ENCODE results near the gene GSTM2. TPM values are rescaled to one million over a fixed set of nuclear protein-coding genes. Genes with fewer than 3 reads are reported as not detected.

The GSTM2 gene
- total RNA-seq, 1 donor from 2014 or later: 37.3 TPM

- no peak overlapping the region for H3K4me3 ChIP-seq
- H3K36me3 ChIP-seq: peaks cover 36% of the 10 kb centered on the region
- no peak for DNase-seq
- no peaks in the 10 kb centered on the region for H3K27me3 ChIP-seq
- no peak for ATAC-seq
- H3K4me1 ChIP-seq: peaks cover 5% of the 10 kb centered on the region
- intact Hi-C loops (cut with DNase I): loop anchor here (5.0 kb wide), 1 partner anchor 86 kb away; the partner anchor contains the start of gene GNAI3
- H3K9me3 ChIP-seq: no peaks in the 10 kb centered on the region
- TF ChIP-seq, protein P1, sequence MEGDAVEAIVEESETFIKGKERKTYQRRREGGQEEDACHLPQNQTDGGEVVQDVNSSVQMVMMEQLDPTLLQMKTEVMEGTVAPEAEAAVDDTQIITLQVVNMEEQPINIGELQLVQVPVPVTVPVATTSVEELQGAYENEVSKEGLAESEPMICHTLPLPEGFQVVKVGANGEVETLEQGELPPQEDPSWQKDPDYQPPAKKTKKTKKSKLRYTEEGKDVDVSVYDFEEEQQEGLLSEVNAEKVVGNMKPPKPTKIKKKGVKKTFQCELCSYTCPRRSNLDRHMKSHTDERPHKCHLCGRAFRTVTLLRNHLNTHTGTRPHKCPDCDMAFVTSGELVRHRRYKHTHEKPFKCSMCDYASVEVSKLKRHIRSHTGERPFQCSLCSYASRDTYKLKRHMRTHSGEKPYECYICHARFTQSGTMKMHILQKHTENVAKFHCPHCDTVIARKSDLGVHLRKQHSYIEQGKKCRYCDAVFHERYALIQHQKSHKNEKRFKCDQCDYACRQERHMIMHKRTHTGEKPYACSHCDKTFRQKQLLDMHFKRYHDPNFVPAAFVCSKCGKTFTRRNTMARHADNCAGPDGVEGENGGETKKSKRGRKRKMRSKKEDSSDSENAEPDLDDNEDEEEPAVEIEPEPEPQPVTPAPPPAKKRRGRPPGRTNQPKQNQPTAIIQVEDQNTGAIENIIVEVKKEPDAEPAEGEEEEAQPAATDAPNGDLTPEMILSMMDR (IDR thresholded peaks at IDR 0.05): no peak
- no peak overlapping the region for H3K27ac ChIP-seq
Measured at GRCh38 chr1:109632671-109633346, 35.0 kb upstream of the GSTM2 start.

- TF ChIP-seq, protein P1 (IDR thresholded peaks at IDR 0.05): no peak
- H3K27ac ChIP-seq: no peak overlapping the region
- no peak for ATAC-seq
- H3K9me3 ChIP-seq: no peaks in the 10 kb centered on the region
- no peaks in the 10 kb centered on the region for H3K27me3 ChIP-seq
- no peak for DNase-seq
- peaks cover 21% of the 10 kb centered on the region for H3K36me3 ChIP-seq
- peaks cover 5% of the 10 kb centered on the region for H3K4me1 ChIP-seq
- intact Hi-C loops (cut with DNase I): loop anchor here (5.0 kb wide), 1 partner anchor 87 kb away; the partner anchor contains the start of gene GNAI3
- H3K4me3 ChIP-seq: no peak overlapping the region
Measured at GRCh38 chr1:109634292-109634691, 33.6 kb upstream of the GSTM2 start.

- no peak overlapping the region for H3K27ac ChIP-seq
- H3K4me3 ChIP-seq: no peak overlapping the region
- H3K27me3 ChIP-seq: no peaks in the 10 kb centered on the region
- H3K36me3 ChIP-seq: peaks cover 16% of the 10 kb centered on the region
- ATAC-seq (no peak), DNase-seq (peak; percentile 57)
- H3K9me3 ChIP-seq: no peaks in the 10 kb centered on the region
- intact Hi-C loops (cut with DNase I): loop anchor here (5.0 kb wide), 1 partner anchor 88 kb away; the partner anchor contains the start of gene GNAI3
- H3K4me1 ChIP-seq: peaks cover 5% of the 10 kb centered on the region
- TF ChIP-seq, protein P1 (IDR thresholded peaks at IDR 0.05): no peak
Measured at GRCh38 chr1:109634771-109635750, 32.8 kb upstream of the GSTM2 start.

- intact Hi-C loops (cut with DNase I): no loop called here
- DNase-seq (no peak), ATAC-seq (no peak)
- Histone ChIP-seq H3K4me3 (no peak overlapping the region), H3K27me3 (no peaks in the 10 kb centered on the region), H3K27ac (no peak overlapping the region), H3K36me3 (peaks cover 14% of the 10 kb centered on the region), H3K4me1 (peaks cover 5% of the 10 kb centered on the region), H3K9me3 (no peaks in the 10 kb centered on the region)
- TF ChIP-seq, protein P1 (IDR thresholded peaks at IDR 0.05): no peak
Measured at GRCh38 chr1:109635862-109636200, 32.0 kb upstream of the GSTM2 start.

- intact Hi-C loops (cut with DNase I): no loop called here
- DNase-seq (no peak), ATAC-seq (no peak)
- Histone ChIP-seq H3K4me1 (peaks cover 5% of the 10 kb centered on the region), H3K4me3 (no peak overlapping the region), H3K9me3 (no peaks in the 10 kb centered on the region), H3K27me3 (no peaks in the 10 kb centered on the region), H3K27ac (no peak overlapping the region), H3K36me3 (peaks cover 8% of the 10 kb centered on the region)
- TF ChIP-seq, protein P1 (IDR thresholded peaks at IDR 0.05): no peak
Measured at GRCh38 chr1:109636201-109636952, 31.5 kb upstream of the GSTM2 start.

All from upper lobe of right lung (tissue), 1 donor.